Stimulated activated CD4-positive, alpha-beta T cell treated with anti-CD3 and anti-CD28 coated beads, Interleukin-4, amount 100 ng/mL, for 24 hours (primary cell): ENCODE measurements around the gene SH3BGRL3.
"Not testable (repeated sequence)": the region's sequence is repeated elsewhere in the genome, so short reads cannot be mapped to it uniquely, and the experiment has no call there.

ENCODE experiments used
- DNase-seq: peaks from one replicate; pipeline ENCODE4 v3.0.0-alpha.2; 2020

SH3BGRL3 gene

GRCh38 chr1:26318338-26319064 is 38.6 kb downstream of the SH3BGRL3 start:
- DNase-seq: peak; percentile 58

- DNase-seq: no peak
Measured at GRCh38 chr1:26320896-26321295, 41.0 kb downstream of the SH3BGRL3 start.

DNA sequence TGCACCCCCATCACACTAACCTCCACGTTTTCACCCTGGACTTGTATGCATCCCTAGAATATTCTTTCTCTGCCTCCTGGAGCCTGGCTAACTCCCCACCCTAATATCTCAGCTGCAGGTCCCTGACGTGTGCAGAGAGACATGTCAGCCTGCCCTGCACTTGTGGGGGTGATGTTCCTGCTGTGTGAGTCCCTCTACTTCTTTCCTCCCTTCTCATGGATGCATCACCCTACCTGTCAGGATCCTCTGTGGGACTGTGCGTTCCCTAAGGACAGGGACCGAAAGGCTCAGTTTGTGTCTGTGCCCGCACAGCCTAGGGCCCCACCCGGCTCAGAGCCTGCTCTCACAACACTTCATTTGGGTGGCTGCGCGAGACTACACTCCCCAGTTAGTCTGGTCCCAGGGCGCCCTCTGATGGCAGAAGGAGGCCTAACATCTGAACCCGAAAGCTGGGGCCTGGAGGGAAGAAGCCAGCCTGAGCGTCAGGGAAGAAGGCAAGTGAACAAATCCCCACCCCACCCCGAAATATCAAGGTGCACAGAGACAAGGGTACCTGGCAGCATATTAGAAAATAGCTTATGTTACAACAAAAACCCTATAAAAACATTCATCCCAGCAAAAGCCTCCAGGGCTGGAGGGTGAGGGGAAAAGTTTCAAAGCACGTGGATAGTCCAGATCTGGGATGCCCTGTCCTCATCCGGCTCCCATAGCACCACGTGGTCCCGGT is 41.6 kb downstream of the SH3BGRL3 start:
- DNase-seq: peak; percentile 97

GRCh38 chr1:26322042-26322331 is 42.1 kb downstream of the SH3BGRL3 start:
- DNase-seq: no peak

GRCh38 chr1:26323382-26323781 is 43.5 kb downstream of the SH3BGRL3 start:
- DNase-seq: no peak

DNA sequence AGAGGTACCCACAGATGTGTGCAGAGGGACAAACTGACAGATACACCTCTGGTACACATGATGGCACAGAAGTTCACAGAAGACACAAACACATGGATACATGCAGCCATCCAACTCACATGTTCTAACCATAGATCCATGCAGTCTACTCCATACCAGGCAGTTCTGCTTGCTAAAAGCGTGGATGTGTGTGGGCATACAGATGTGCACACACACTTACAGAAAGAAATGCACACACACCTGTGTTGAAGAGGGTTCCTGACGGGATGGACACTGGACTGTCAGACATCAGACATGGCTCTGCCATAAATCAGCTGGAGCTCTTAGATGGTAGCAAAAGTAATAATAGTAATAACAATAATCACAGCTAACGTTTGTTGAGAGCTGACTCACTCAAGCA is 44.7 kb downstream of the SH3BGRL3 start:
- DNase-seq: no peak

DNA sequence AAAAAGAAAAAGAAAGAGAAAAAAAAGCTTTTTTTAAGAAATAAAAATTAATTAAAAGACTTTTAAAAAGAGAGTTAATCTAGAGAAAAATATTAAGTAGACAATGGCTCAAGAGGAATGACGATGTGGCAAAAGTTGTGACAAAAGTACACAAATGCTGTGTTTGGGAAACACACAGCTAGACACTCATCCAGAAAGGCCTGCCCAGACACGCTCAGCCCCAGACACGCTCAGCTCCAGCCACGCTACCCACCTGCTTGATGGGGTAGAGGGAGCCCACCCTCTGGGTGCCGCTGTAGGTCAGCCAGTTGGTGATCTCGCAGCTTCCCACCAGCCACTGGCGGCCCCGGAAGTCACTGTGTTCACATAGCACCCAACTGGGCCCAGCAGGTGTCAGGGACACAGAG is 48.1 kb downstream of the SH3BGRL3 start:
- DNase-seq: no peak

GRCh38 chr1:26328597-26328996 is 48.7 kb downstream of the SH3BGRL3 start:
- no peak for DNase-seq

DNA sequence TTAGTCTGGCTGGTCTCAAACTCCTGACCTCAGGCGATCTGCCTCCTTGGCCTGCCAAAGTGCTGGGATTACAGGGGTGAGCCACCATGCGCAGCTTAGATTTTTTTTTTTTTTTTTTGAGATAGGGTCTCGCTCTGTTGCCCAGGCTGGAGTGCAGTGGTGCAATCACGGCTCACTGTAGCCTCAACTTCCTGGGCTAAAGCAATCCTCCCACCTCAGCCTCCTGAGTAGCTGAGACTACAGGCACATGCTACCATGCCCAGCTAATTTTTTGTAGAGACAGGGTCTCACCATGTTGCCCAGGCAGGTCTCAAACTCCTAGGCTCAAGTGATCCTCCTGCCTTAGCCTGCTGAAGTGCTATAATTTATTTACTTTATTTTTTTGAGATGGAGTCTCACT is 49.5 kb downstream of the SH3BGRL3 start:
- not testable (repeated sequence) for DNase-seq

DNA sequence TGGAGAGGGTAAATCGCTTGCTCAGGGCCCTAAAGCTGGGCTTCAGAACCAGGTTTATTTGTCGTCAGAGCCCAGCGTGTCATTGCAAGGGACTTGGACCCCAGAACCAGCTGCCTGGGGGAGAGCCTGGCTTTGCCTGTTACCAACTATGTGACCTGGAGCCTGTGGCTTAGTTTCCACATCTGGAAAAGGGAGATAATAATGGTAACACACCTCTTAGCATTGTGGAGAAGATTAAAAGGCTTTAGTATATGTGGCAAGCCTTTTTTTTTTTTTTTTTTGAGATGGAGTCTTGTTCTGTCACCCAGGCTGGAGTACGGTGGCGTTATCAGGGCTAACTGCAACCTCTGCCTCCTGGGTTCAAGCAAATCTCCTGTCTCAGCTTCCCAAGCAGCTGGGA is 50.4 kb downstream of the SH3BGRL3 start:
- no peak for DNase-seq
